SK-N-SH treated with all-trans-retinoic acid at 6 μM for 48 hours (cell line): Measurements from ENCODE around the gene NSRP1.

ENCODE experiments used
- ATAC-seq: fragments of 200-7000 bp; cut with Tn5 transposase; 3 replicates; pipeline ENCODE4 v1.9.1; 2020; ENCODE audit warnings: mild to moderate bottlenecking, moderate library complexity
- ARNTL ChIP-seq: fragments of 450-650 bp; formaldehyde crosslinking; IDR thresholded peaks from 2 replicates; pipeline ENCODE4 v1.5.0; 2020; ENCODE audit warnings: low read depth, mild to moderate bottlenecking, moderate library complexity, borderline replicate concordance
- CSDC2 ChIP-seq: fragments of 250-450 bp; sonication (Bioruptor Pico); IDR thresholded peaks from 2 replicates; pipeline ENCODE4 v1.5.0; 2020; ENCODE audit warnings: mild to moderate bottlenecking, moderate library complexity
- ESRRG ChIP-seq: fragments of 250-450 bp; sonication (Bioruptor Pico); IDR thresholded peaks from 2 replicates; pipeline ENCODE4 v1.6.1; 2021; ENCODE audit warnings: mild to moderate bottlenecking
- GLIS3 ChIP-seq: fragments of 250-450 bp; sonication (Bioruptor Pico); IDR thresholded peaks from 2 replicates; pipeline ENCODE4 v1.5.0; 2020; ENCODE audit warnings: mild to moderate bottlenecking, moderate library complexity
- ISL1 ChIP-seq: fragments of 250-450 bp; sonication (Bioruptor Pico); IDR thresholded peaks from 2 replicates; pipeline ENCODE4 v2.1.2; 2022; ENCODE audit warnings: mild to moderate bottlenecking, moderate library complexity
- OSR1 ChIP-seq: fragments of 250-450 bp; sonication (Bioruptor Pico); IDR thresholded peaks from 2 replicates; pipeline ENCODE4 v1.8.0; 2022; ENCODE audit warnings: moderate library complexity, mild to moderate bottlenecking, inconsistent platforms
- PATZ1 ChIP-seq: fragments of 250-450 bp; sonication (Bioruptor Pico); IDR thresholded peaks from 2 replicates; pipeline ENCODE4 v1.8.0; 2020; ENCODE audit warnings: mild to moderate bottlenecking, moderate library complexity, borderline replicate concordance
- POU6F1 ChIP-seq: fragments of 250-450 bp; sonication (Bioruptor Pico); IDR thresholded peaks from 2 replicates; pipeline ENCODE4 v1.8.0; 2021; ENCODE audit warnings: low read depth, mild to moderate bottlenecking, moderate library complexity, borderline replicate concordance
- PPARA ChIP-seq: fragments of 250-450 bp; sonication (Bioruptor Pico); IDR thresholded peaks from 2 replicates; pipeline ENCODE4 v1.5.0; 2020; ENCODE audit warnings: mild to moderate bottlenecking, borderline replicate concordance
- RARB ChIP-seq: fragments of 250-450 bp; sonication (Bioruptor Pico); IDR thresholded peaks from 2 replicates; pipeline ENCODE4 v1.8.0; 2021; ENCODE audit warnings: mild to moderate bottlenecking, moderate library complexity
- SNAI2 ChIP-seq: fragments of 250-450 bp; sonication (Bioruptor Pico); IDR thresholded peaks from 2 replicates; pipeline ENCODE4 v1.5.0; 2020; ENCODE audit warnings: mild to moderate bottlenecking, moderate library complexity
- TCF4 ChIP-seq: fragments of 250-450 bp; sonication (Bioruptor Pico); IDR thresholded peaks from 2 replicates; pipeline ENCODE4 v1.8.0; 2021; ENCODE audit warnings: mild to moderate bottlenecking, moderate library complexity, borderline replicate concordance
- TOX ChIP-seq: fragments of 250-450 bp; sonication (Bioruptor Pico); IDR thresholded peaks from 2 replicates; pipeline ENCODE4 v1.8.0; 2021; ENCODE audit warnings: mild to moderate bottlenecking, moderate library complexity, borderline replicate concordance
- ZC3H10 ChIP-seq: fragments of 250-450 bp; sonication (Bioruptor Pico); IDR thresholded peaks from 2 replicates; pipeline ENCODE4 v1.5.1; 2021; ENCODE audit warnings: mild to moderate bottlenecking, moderate library complexity
- ZFP3 ChIP-seq: fragments of 250-450 bp; sonication (Bioruptor Pico); IDR thresholded peaks from 2 replicates; pipeline ENCODE4 v1.5.0; 2020; ENCODE audit warnings: mild to moderate bottlenecking, moderate library complexity
- ZFP30 ChIP-seq: fragments of 450-650 bp; formaldehyde crosslinking; IDR thresholded peaks from 2 replicates; pipeline ENCODE4 v1.5.0; 2022; ENCODE audit warnings: mild to moderate bottlenecking, moderate library complexity
- ZNF565 ChIP-seq: fragments of 450-650 bp; formaldehyde crosslinking; conservative IDR thresholded peaks from 2 replicates; pipeline ENCODE4 v1.5.0; 2020; ENCODE audit warnings: low read depth, mild to moderate bottlenecking, moderate library complexity
- ZNF70 ChIP-seq: fragments of 450-650 bp; formaldehyde crosslinking; IDR thresholded peaks from 2 replicates; pipeline ENCODE4 v1.5.0; 2020; ENCODE audit warnings: mild to moderate bottlenecking, moderate library complexity
- ZNF8 ChIP-seq: fragments of 450-650 bp; formaldehyde crosslinking; IDR thresholded peaks from 2 replicates; pipeline ENCODE4 v1.5.0; 2020; ENCODE audit warnings: mild to moderate bottlenecking, moderate library complexity
- TF ChIP-seq, protein P1 (sequence below): fragments of 250-450 bp; sonication (Bioruptor Pico); IDR thresholded peaks from 2 replicates; pipeline ENCODE4 v1.5.0; 2020; ENCODE audit warnings: mild to moderate bottlenecking, moderate library complexity
- TF ChIP-seq, protein P2 (sequence below): fragments of 250-450 bp; sonication (Bioruptor Pico); IDR thresholded peaks from 2 replicates; pipeline ENCODE4 v1.5.1; 2021; ENCODE audit warnings: mild to moderate bottlenecking, moderate library complexity

Gene NSRP1

GRCh38 chr17:30210901-30211300 lies 94.3 kb downstream of the NSRP1 start:
- TF ChIP-seq RARB (CRISPR knock-in tag), result no peak
- TF ChIP-seq OSR1 (CRISPR knock-in tag), result no peak
- no peak for TF ChIP-seq ESRRG (CRISPR knock-in tag)
- TF ChIP-seq, protein P1, sequence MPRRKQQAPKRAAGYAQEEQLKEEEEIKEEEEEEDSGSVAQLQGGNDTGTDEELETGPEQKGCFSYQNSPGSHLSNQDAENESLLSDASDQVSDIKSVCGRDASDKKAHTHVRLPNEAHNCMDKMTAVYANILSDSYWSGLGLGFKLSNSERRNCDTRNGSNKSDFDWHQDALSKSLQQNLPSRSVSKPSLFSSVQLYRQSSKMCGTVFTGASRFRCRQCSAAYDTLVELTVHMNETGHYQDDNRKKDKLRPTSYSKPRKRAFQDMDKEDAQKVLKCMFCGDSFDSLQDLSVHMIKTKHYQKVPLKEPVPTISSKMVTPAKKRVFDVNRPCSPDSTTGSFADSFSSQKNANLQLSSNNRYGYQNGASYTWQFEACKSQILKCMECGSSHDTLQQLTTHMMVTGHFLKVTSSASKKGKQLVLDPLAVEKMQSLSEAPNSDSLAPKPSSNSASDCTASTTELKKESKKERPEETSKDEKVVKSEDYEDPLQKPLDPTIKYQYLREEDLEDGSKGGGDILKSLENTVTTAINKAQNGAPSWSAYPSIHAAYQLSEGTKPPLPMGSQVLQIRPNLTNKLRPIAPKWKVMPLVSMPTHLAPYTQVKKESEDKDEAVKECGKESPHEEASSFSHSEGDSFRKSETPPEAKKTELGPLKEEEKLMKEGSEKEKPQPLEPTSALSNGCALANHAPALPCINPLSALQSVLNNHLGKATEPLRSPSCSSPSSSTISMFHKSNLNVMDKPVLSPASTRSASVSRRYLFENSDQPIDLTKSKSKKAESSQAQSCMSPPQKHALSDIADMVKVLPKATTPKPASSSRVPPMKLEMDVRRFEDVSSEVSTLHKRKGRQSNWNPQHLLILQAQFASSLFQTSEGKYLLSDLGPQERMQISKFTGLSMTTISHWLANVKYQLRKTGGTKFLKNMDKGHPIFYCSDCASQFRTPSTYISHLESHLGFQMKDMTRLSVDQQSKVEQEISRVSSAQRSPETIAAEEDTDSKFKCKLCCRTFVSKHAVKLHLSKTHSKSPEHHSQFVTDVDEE, result no peak
- TF ChIP-seq GLIS3 (CRISPR knock-in tag), result no peak
- TF ChIP-seq CSDC2, result no peak
- no peak for TF ChIP-seq TCF4
- no peak for TF ChIP-seq TOX (CRISPR knock-in tag)
- TF ChIP-seq POU6F1 (CRISPR knock-in tag), result no peak
- no peak for TF ChIP-seq ARNTL
- TF ChIP-seq ZFP30 (CRISPR knock-in tag), result no peak
- no peak for TF ChIP-seq ZC3H10 (CRISPR knock-in tag)
- TF ChIP-seq ZFP3, result no peak
- TF ChIP-seq SNAI2 (CRISPR knock-in tag), result no peak
- no peak for TF ChIP-seq ZNF565
- TF ChIP-seq PATZ1, result no peak
- no peak for TF ChIP-seq ZNF70 (CRISPR knock-in tag)
- no peak for TF ChIP-seq PPARA (CRISPR knock-in tag)
- TF ChIP-seq ZNF8 (CRISPR knock-in tag), result no peak
- ATAC-seq, result no peak

GRCh38 chr17:30211371-30211770 lies 94.8 kb downstream of the NSRP1 start:
- no peak for TF ChIP-seq ISL1 (CRISPR knock-in tag)
- no peak for TF ChIP-seq GLIS3 (CRISPR knock-in tag)
- TF ChIP-seq ZNF565, result no peak
- no peak for TF ChIP-seq ZNF8 (CRISPR knock-in tag)
- TF ChIP-seq PATZ1, result no peak
- TF ChIP-seq SNAI2 (CRISPR knock-in tag), result no peak
- TF ChIP-seq OSR1 (CRISPR knock-in tag), result no peak
- TF ChIP-seq ARNTL, result no peak
- TF ChIP-seq ZNF70 (CRISPR knock-in tag), result no peak
- no peak for TF ChIP-seq PPARA (CRISPR knock-in tag)
- TF ChIP-seq, protein P2, sequence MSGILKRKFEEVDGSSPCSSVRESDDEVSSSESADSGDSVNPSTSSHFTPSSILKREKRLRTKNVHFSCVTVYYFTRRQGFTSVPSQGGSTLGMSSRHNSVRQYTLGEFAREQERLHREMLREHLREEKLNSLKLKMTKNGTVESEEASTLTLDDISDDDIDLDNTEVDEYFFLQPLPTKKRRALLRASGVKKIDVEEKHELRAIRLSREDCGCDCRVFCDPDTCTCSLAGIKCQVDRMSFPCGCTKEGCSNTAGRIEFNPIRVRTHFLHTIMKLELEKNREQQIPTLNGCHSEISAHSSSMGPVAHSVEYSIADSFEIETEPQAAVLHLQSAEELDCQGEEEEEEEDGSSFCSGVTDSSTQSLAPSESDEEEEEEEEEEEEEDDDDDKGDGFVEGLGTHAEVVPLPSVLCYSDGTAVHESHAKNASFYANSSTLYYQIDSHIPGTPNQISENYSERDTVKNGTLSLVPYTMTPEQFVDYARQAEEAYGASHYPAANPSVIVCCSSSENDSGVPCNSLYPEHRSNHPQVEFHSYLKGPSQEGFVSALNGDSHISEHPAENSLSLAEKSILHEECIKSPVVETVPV (CRISPR knock-in tag), result no peak
- TF ChIP-seq POU6F1 (CRISPR knock-in tag), result no peak
- no peak for TF ChIP-seq TOX (CRISPR knock-in tag)
- TF ChIP-seq, protein P1, result no peak
- TF ChIP-seq ZC3H10 (CRISPR knock-in tag), result no peak
- TF ChIP-seq ZFP3, result no peak
- no peak for TF ChIP-seq ZFP30 (CRISPR knock-in tag)
- ATAC-seq, result no peak
